Measurements from ENCODE around the gene IFITM5. TPM values are rescaled to one million over a fixed set of nuclear protein-coding genes. Genes with fewer than 3 reads are reported as not detected.

IFITM5 gene
- total RNA-seq, 4 donors from 2014 or later = not detected

- Histone ChIP-seq H3K27me3 (no peaks in the 10 kb centered on the region), H3K4me1 (no peaks in the 10 kb centered on the region), H3K4me3 (no peak overlapping the region), H3K27ac (no peak overlapping the region), H3K9me3 (no peaks in the 10 kb centered on the region), H3K36me3 (no peaks in the 10 kb centered on the region)
- TF ChIP-seq CTCF (IDR thresholded peaks at IDR 0.05) = no peak
- TF ChIP-seq POLR2A (IDR thresholded peaks at IDR 0.05) = no peak
- no peak for TF ChIP-seq EP300 (IDR thresholded peaks at IDR 0.05)
- TF ChIP-seq POLR2AphosphoS5 (IDR thresholded peaks at IDR 0.05) = no peak
- WGBS = 88% methylated on average over 4 of the region's 4 CpGs
- no peak for DNase-seq (ENCODE audit: low spot score in 2 of 2)
These were observed 37.7 kb downstream of the IFITM5 start for GRCh38 chr11:261624-262023.

- TF ChIP-seq POLR2A (IDR thresholded peaks at IDR 0.05) (no peak), POLR2AphosphoS5 (IDR thresholded peaks at IDR 0.05) (no peak), EP300 (IDR thresholded peaks at IDR 0.05) (no peak), CTCF (IDR thresholded peaks at IDR 0.05) (no peak)
- WGBS = 74% methylated on average over 10 of the region's 10 CpGs
- H3K27me3 ChIP-seq = no peaks in the 10 kb centered on the region
- no peaks in the 10 kb centered on the region for H3K36me3 ChIP-seq
- no peaks in the 10 kb centered on the region for H3K4me1 ChIP-seq
- DNase-seq (ENCODE audit: low spot score in 2 of 2) = no peak
- H3K27ac ChIP-seq = no peak overlapping the region
- H3K4me3 ChIP-seq = no peak overlapping the region
- no peaks in the 10 kb centered on the region for H3K9me3 ChIP-seq
These were observed 39.9 kb downstream of the IFITM5 start for GRCh38 chr11:259413-259812.

GRCh38 chr11:257766-258493, 41.4 kb downstream of the IFITM5 start:
- peaks cover 11% of the 10 kb centered on the region for H3K36me3 ChIP-seq
- H3K4me3 ChIP-seq = no peak overlapping the region
- no peaks in the 10 kb centered on the region for H3K9me3 ChIP-seq
- no peaks in the 10 kb centered on the region for H3K4me1 ChIP-seq
- H3K27ac ChIP-seq = no peak overlapping the region
- no peaks in the 10 kb centered on the region for H3K27me3 ChIP-seq
- 79% methylated on average over 11 of the region's 15 CpGs for WGBS
- no peak for DNase-seq (ENCODE audit: low spot score in 2 of 2)
- TF ChIP-seq POLR2A (IDR thresholded peaks at IDR 0.05) = no peak
- no peak for TF ChIP-seq CTCF (IDR thresholded peaks at IDR 0.05)
- TF ChIP-seq EP300 (IDR thresholded peaks at IDR 0.05) = no peak
- TF ChIP-seq POLR2AphosphoS5 (IDR thresholded peaks at IDR 0.05) = no peak

- no peak overlapping the region for H3K27ac ChIP-seq
- no peaks in the 10 kb centered on the region for H3K27me3 ChIP-seq
- TF ChIP-seq POLR2AphosphoS5 (IDR thresholded peaks at IDR 0.05) (no peak), CTCF (IDR thresholded peaks at IDR 0.05) (no peak), EP300 (IDR thresholded peaks at IDR 0.05) (no peak), POLR2A (IDR thresholded peaks at IDR 0.05) (no peak)
- H3K9me3 ChIP-seq = no peaks in the 10 kb centered on the region
- peaks cover 19% of the 10 kb centered on the region for H3K36me3 ChIP-seq
- no peak for DNase-seq (ENCODE audit: low spot score in 2 of 2)
- no peaks in the 10 kb centered on the region for H3K4me1 ChIP-seq
- H3K4me3 ChIP-seq = no peak overlapping the region
- WGBS = 83% methylated on average over 13 of the region's 14 CpGs
These were observed 42.2 kb downstream of the IFITM5 start for GRCh38 chr11:256952-257737.

GRCh38 chr11:255816-256215, 43.5 kb downstream of the IFITM5 start:
- no peaks in the 10 kb centered on the region for H3K9me3 ChIP-seq
- no peak overlapping the region for H3K4me3 ChIP-seq
- peaks cover 30% of the 10 kb centered on the region for H3K36me3 ChIP-seq
- H3K27ac ChIP-seq = no peak overlapping the region
- 94% methylated on average over 2 of the region's 2 CpGs for WGBS
- DNase-seq (ENCODE audit: low spot score in 2 of 2) = no peak
- H3K4me1 ChIP-seq = no peaks in the 10 kb centered on the region
- TF ChIP-seq POLR2A (IDR thresholded peaks at IDR 0.05) (no peak), CTCF (IDR thresholded peaks at IDR 0.05) (no peak), EP300 (IDR thresholded peaks at IDR 0.05) (no peak), POLR2AphosphoS5 (IDR thresholded peaks at IDR 0.05) (no peak)
- no peaks in the 10 kb centered on the region for H3K27me3 ChIP-seq

Measured in suprapubic skin (tissue), 4 donors.